GM18868 (cell line): Measurements from ENCODE around the gene TFPI2.
"Not testable (repeated sequence)": the region's sequence is repeated elsewhere in the genome, so short reads cannot be mapped to it uniquely, and the experiment has no call there.

Experiments used
- ATAC-seq: cut with Tn5 transposase; IDR thresholded peaks from one replicate; pipeline ENCODE4 v1.9.1; 2021; ENCODE audit warnings: mild to moderate bottlenecking, moderate library complexity; ENCODE audit not compliant: unreplicated experiment

Gene TFPI2, protein sequence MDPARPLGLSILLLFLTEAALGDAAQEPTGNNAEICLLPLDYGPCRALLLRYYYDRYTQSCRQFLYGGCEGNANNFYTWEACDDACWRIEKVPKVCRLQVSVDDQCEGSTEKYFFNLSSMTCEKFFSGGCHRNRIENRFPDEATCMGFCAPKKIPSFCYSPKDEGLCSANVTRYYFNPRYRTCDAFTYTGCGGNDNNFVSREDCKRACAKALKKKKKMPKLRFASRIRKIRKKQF

DNA sequence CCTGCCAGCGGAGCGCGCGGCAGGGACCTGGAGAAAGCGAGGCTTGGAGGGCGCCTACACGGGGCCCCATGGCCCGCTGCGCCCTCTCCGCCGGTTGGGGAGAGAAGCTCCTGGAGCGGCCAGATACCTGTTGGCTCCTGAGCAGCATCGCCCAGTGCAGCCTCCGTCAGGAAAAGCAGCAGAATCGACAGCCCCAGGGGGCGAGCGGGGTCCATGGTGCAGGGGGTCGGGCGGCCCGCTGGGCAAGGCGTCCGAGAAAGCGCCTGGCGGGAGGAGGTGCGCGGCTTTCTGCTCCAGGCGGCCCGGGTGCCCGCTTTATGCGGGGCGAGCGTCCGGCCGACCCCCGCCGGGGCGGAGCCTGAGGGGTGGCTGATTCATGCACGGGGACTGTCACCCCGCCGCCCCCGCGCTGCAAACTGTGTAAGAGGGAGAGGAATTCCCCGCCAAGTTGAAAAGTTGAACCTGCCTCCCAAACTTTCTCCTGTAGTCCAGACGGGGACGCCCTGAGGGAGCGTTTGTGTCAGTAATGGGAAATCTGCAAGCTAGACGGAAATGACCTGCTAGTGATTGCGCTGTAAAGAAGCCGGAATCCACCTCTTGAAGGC lies at the start of gene TFPI2:
TFPI2 (minus strand) TSS at position 290 of the 605 bp plus-strand sequence; CDS start at position 215, 75 bp downstream.
- ATAC-seq = peak; percentile 57

DNA sequence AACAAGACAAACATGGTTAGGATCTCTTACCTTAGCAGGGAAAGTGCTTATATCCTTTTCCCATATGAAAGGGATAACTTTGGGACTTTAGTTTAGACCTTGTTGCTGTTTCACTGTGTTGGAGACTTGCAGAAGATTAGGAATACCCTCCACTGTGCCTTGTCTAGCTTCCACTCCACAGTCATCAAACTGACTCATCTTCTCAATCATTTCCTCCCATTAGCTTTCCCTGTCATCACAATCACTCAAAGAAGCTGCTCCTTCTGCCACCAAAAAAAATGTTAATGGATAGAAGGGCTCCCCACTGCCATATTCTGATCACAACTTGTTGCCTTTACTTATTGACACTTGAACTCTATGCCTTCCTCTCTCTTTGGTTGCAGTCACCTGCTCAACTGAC lies 47.7 kb upstream of the TFPI2 start:
- ATAC-seq = no peak

DNA sequence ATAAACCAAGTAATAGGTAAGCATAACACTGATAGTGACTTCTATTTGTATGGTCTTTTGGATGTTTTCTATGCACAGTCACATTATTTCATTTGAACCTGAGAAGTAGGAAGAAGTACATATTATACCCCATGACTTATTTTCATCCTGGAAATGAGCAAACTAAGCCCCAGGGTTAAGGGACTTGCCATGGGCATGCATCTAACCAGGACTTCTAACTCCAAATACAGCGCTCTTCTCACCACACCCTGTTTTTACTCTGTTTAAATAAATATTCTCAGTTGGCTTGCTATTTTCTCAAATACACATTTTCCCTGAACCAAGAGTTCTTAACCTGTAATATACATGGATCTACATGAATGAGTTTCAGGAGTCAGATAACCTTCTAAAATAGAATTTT lies 47.3 kb upstream of the TFPI2 start:
- ATAC-seq = no peak

DNA sequence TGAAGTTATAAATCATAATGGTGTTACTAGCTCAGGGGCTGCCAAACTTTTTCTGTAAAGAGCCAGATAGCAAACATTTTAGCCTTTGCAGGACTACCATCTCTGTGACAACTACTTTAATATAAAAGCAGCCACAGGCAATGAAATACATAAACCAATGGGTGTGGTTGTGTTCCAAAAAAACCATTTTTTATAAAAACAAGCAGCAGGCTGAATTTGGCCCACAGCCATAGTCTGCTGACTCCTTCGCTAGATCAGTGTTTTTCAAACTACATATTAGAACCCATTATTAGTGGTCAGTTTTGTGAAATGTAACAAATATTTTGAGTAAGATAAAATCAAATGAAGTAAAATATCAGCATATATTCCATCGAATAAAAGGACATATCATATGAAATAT lies 44.5 kb upstream of the TFPI2 start:
- no peak for ATAC-seq

DNA sequence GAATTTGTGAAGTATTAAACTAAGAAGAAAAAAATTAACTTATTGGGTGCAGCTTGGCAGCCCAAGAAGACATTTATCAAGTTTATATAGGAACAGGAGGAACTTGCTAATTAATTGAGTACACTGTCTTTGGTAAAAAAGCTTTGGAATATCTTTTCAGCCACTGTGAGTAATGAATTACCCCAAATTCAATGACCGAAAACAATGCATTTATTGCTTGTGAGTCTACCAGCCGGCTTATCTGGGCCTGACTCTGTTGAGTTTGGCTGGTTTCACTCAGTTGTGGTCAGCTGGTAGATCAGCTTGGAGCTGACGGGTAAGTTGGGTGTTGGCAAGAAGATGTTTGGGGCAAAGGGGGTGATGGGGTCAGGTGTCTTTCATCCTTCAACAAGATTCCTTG lies 42.6 kb upstream of the TFPI2 start:
- no peak for ATAC-seq

DNA sequence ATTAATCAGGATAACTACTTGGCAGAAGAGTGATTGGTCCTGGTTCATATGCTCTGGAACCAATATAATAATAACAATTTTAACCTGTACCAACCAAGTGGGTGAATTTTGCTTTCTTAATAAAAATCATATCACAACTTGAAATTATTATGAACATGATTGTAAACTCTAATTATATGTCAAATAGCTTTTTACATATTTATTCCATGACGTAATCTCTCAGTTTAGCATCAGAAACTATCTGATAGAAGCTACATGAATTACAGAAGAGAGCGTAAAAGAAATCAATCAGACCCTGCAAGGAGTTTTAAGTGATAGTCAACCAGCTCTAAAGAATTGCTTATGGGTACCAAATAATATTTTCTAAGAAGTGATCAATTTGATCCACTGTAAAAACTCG lies 41.1 kb upstream of the TFPI2 start:
- no peak for ATAC-seq

DNA sequence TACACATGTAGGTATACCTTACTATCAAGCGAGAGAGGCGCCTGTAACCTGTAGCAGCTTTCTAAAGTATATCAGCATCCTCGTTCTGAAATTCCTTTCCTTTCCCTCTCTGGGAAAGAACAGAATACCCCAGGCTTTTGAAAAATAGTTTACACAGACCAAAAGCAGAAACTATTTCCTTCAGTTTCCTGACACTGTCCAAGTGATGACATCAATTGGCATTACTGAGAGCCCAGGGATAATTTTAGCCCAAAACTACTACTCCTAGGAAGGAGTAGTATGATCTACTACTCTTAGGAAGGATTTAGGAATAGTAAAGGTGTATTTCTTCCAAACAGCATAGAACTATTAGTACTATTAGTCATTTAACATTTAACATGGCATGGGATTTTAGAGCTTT lies 37.0 kb upstream of the TFPI2 start:
- no peak for ATAC-seq

DNA sequence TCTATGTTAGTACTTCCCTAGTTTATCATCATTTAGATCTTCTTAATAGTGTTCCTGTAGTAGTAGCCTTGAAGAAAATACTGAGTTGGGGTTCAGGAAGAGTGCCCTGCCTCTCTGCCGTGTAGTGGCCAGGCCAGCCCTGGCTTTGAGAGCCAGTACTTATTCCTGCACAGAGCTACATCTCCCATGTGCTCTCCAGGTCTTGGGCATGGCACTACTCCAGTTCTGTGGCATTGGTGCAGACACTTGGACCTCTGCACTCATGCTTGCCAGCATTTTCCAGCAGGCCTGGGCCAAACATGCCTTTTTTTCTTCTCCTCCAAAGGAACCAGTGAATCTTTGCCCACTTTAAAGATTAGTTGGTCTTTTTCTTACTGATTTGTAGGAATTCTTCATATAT lies 36.2 kb upstream of the TFPI2 start:
- no peak for ATAC-seq

DNA sequence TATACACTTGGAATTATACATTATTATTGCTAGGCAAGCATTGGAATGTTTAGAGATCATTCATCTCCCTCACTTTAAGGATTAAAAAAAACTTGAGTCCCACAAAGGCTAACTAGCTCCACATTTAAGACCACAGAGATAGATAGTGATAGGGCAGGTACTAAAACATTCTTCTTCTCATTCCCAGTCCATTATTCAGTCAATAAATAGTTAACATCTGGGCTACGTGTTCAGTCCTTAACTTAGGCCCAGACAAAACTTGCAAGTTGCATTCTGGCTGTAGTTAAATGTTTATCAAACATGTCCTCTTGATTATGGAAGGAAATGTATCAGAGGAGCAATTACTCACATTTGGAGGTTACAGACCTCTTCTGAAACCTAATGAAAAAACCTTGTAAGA lies 33.4 kb upstream of the TFPI2 start:
- no peak for ATAC-seq

DNA sequence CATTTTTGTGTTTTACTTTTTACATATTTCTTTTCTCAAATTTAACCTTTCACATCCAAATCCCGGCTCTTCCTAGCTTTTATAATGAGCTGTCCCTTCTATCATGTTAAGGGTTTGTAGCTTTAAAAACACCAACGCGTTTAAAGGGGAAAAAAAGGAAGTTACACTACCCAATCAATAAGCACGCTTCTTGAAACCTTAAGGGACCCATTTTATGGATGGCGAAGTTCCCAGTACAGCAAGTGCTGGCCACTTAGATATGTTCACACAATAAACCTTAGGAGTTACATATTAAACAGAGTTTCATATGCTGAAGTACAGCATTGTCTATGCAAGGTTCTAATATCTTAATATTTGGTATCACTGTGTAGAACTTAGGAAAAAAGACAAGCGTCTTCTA lies 32.7 kb upstream of the TFPI2 start:
- ATAC-seq = no peak

DNA sequence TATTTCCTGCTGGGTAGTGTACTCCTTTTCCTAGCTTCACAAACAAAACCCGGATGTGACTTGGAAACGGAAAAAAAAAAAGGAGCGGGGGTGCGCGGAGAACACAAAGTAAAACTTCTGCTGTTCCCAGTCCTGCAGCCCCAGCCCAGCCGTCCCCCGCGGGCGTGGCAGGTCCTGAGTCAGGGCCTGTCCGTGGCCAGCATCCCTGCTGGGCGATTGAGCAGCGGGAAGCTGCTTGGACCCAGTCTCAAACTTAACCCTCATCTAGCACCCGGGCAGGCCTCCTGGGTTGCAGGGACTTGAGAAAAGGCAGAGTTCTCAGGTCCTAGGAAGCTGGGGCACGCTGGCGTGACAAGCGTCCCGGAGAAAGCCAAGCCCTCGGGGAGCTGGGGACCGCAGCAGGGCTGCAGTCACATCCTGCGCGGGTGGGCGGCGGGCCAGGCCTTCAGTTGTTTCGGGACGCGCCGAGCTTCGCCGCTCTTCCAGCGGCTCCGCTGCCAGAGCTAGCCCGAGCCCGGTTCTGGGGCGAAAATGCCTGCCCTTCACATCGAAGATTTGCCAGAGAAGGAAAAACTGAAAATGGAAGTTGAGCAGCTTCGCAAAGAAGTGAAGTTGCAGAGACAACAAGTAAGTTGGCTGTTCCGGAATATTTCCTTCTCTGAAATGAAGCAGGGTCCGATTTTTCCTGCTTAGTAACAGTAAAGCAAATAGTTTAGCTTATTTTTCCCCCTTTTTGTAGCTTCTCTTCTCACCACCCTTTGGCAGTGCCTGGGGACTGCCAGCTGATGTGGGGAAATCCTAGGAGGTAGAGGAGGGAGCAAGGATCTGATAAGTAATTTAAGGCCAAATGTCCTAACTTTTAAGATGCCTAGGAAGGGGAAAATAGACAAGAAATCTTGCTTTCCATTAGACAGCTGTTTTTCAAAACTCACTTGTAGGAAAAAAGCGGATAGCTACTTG lies 31.3 kb upstream of the TFPI2 start, which contains the start of gene GNG11:
GNG11 (plus strand) TSS at position 129 of the 960 bp plus-strand sequence; CDS start at position 532, 403 bp downstream.
- ATAC-seq = peak; percentile 88

DNA sequence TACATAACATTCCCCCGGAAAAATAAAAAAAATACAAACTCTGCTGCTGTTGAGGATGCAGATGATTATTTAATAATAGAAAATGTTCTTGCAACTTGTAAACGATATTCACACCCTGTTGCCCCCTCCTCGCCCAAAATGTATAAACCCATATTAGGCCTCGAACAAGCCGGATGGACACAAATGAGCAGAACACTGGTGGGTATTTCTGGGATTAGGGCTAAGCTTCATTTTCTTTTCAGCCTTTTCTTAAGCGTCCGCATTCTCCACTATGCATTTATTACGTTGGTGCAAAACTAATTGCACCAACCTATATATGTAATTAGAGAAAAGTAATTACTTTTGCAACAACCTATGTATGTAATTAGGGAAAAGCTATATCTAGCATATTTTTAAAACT lies 30.6 kb upstream of the TFPI2 start:
- ATAC-seq = no peak

DNA sequence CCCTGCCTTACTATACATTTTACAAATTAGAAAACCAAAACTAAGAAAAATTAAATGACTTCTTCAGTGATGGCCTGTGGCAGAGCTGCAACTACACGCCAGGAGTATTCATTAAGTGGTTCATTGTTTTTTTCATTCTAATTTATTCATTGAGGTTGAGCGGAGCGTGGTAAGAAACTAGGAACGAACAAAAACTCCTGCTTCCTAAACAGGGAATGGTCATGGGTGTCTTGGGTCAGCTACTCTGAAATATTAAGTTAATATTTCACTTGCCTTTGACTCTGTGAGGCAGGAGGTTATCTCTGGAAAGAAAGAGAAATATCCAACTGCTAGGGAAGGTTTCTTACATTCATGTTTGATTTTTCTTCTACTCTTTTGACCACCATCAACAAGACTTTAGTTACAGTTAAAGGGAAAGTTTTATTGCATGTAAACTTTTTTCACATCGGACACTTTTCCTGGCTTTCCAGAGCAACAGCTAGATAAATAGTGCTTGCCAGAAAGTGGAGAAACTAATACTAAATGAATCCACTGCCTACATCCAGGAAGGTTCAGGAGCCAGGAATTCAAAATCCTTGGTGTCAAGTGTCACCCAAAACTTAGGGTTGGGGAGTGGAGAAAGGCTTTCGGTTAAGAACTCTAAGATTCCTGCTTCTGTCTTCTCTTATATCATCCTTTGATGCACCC lies 30.1 kb upstream of the TFPI2 start:
- no peak for ATAC-seq

DNA sequence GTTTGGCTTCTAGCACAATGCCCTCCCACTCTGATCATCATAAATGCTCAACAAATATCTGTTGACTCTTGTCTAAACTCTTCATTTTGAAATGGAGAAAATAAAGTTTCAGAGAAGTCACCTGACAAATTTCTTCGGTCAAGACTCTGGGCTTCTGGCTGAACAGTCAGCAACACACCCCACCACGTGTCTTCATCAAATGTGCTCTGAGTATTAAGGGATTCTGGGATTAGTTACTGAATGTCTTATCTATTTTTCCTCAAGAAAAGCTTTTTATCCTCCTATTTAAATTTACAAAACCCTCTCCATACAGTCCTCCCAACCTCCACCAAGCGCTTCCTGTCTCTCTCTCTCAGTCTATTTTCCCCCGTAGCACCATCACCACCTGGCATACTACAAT lies 25.8 kb upstream of the TFPI2 start:
- ATAC-seq = peak; percentile 6

DNA sequence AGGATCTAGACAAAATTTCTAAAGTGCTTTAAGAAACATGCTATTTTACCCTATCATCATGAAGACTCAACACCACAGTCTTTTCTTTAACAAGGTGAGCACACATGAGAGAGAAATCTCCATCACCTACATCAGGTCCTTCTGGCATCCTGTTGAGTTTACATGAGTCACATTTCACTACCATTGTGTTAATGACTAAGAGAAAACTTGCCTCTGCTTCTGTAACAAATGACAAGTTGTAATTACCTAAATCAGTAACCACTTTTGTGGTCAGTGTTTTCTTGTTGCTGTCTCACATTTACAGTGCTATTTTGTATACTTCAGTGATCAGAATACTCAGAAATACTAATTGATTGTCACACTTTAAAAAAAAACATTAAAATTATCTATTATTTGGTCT lies 25.3 kb upstream of the TFPI2 start:
- peak; percentile 70 for ATAC-seq

DNA sequence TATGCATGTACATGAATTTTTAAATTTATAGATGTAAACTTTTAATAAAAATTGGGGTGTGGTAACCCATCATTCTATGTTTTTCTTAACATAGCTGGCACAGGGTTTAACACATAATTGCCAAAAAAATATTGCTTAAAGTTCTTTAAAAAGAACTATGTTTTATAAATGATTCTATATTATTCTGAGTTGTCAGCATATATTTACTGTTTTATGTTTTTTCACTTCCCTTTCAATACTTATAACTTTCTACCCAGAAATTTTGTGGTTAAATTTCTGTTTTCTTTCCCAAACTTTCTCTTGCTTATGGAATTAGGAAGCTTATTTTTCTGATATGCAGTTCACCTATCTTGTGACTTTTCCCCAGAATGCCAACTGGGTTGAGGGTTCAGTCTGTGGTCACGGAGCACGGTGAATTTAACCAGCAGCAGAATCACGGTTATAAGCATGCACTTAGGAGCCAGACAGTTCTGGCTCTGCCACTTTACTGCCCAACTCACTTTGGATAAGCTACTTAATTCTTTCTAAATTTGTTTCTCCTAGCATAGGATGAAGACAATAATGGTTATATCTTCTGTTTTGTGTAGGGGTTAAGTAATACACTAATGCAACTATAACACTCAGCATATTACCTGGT lies 24.8 kb upstream of the TFPI2 start:
- peak; percentile 2 for ATAC-seq

DNA sequence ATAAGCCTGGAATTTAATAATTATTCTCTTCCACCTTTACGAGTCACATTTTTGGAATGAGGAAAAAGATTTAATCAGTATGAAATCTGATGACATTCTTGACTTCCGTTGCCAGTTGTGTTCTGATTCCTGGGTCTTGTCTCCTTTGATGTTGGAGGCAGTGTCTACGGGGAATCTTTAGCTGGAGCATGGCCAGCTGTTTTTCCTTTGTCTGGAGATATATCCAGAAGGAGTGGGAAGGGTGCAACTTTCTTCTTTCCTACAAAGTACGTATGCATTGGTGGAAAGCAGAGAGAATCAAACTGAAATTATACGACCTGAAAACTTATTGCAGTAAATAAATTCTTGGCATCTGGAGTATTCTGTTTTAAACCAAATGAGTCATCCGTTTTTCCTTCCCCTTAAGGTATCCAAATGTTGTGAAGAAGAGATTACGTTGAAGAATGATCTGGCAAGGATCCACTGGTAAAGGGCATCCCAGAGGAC lies 24.1 kb upstream of the TFPI2 start:
- ATAC-seq = no peak

DNA sequence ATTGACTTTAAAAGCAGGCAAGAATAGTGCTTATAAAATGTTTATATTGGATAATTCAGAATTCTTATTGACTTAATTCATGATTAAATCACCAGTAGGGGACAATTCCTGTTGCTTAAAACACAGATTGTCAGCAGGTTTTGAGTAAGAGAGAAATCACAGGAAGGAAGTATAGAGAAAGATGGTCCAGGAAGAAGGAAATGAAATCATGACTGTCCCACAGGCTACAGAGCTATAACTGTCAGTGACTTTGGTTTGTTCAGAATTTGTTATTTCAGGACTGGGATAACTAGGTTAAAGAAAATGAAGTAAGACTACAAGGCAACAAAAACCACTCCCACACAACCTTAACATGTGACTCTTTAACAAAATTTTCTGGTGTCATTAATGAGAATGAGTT lies 22.6 kb upstream of the TFPI2 start:
- ATAC-seq = no peak

DNA sequence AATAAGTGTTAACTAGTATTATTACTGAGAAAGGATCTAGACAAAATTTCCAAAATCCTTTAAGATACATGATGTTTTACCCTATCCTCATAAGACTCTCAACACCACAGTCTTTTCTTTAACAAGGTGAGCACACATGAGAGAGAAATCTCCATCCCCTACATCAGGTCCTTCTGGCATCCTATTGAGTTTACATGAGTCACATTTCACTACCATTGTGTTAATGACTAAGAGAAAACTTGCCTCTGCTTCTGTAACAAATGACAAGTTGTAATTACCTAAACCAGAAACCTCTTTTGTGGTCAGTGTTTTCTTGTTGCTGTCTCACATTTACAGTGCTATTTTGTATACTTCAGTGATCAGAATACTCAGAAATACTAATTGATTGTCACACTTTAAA lies 21.1 kb upstream of the TFPI2 start:
- peak; percentile 66 for ATAC-seq

DNA sequence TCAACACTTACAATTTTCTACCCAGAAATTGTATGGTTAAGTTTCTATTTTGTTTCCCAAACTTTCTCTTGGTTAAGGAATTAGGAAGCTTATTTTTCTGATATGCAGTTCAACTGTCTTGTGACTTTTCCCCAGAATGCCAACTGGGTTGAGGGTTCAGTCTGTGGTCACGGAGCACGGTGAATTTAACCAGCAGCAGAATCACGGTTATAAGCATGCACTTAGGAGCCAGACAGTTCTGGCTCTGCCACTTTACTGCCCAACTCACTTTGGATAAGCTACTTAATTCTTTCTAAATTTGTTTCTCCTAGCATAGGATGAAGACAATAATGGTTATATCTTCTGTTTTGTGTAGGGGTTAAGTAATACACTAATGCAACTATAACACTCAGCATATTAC lies 20.7 kb upstream of the TFPI2 start:
- not testable (repeated sequence) for ATAC-seq
